Measurements from ENCODE around the gene C2orf68. TPM values are rescaled to one million over a fixed set of nuclear protein-coding genes. Genes with fewer than 3 reads are reported as not detected.
"Not testable (repeated sequence)": the region's sequence is repeated elsewhere in the genome, so short reads cannot be mapped to it uniquely, and the experiment has no call there.

The C2orf68 gene
- polyA plus RNA-seq, 1 donor (not counting 4 experiments of a cell fraction or from before 2014, with no cell fraction given), result 13.6 TPM

- H3K9me1 ChIP-seq (ENCODE audit: control insufficient read depth, extremely low read depth, insufficient read depth, low read length), result no peaks in the 10 kb centered on the region
- H3K9ac ChIP-seq (ENCODE audit: control insufficient read depth, extremely low read depth, insufficient read depth, low read length), result peak overlapping the region; percentile 89
- no peak for DNase-seq (ENCODE audit: low read depth, low spot score)
- peak overlapping the region; percentile 99 for H3K4me2 ChIP-seq (ENCODE audit: control insufficient read depth, extremely low read depth, insufficient read depth, low read depth, low read length)
- H3K79me2 ChIP-seq (ENCODE audit: control insufficient read depth, insufficient read depth, low read length), result peaks cover 23% of the 10 kb centered on the region
- H3K4me1 ChIP-seq (ENCODE audit: control insufficient read depth, extremely low read depth, insufficient read depth, low read length), result peaks cover 5% of the 10 kb centered on the region
- H4K20me1 ChIP-seq (ENCODE audit: control insufficient read depth, extremely low read depth, insufficient read depth, low read length), result no peaks in the 10 kb centered on the region
- H3K9me3 ChIP-seq (ENCODE audit: control insufficient read depth, low read depth, low read length), result no peaks in the 10 kb centered on the region
- H3K27me3 ChIP-seq (ENCODE audit: control insufficient read depth, extremely low read depth, insufficient read depth, low read length), result no peaks in the 10 kb centered on the region
- H3K4me3 ChIP-seq (ENCODE audit: control insufficient read depth in 2 of 3, extremely low read depth in 1 of 3, insufficient read depth in 2 of 3, low read depth in 1 of 3, low read length in 3 of 3), result peak overlapping the region; percentile 52 to 97 (median 95)
- H3K27ac ChIP-seq (ENCODE audit: control insufficient read depth, insufficient read depth, low read length), result peak overlapping the region; percentile 60
- H2AFZ ChIP-seq (ENCODE audit: control insufficient read depth, low read length), result peak overlapping the region; percentile 56
- TF ChIP-seq EZH2 (IDR thresholded peaks at IDR 0.05; ENCODE audit: low read length) (no peak), CTCF (optimal IDR thresholded peaks at IDR 0.05 in 1 of 3, IDR thresholded peaks at IDR 0.05 in 1 of 3, conservative IDR thresholded peaks at IDR 0.05 in 1 of 3; ENCODE audit: extremely low read depth in 1 of 3, insufficient read depth in 2 of 3, low read length in 3 of 3) (no peak)
- dilution Hi-C loops (cut with MboI; ENCODE audit: extremely low pct_ligation_motif_present, low sequenced_read_pairs), result no loop called here
- peaks cover 11 to 12% of the 10 kb centered on the region in 2 experiments for H3K36me3 ChIP-seq (ENCODE audit: control insufficient read depth in 2 of 2, extremely low read depth in 1 of 2, insufficient read depth in 2 of 2, low read length in 2 of 2)
- FAIRE-seq, result no peak
These were observed 51.0 kb downstream of the C2orf68 start for GRCh38 chr2:85560812-85561279.

- H3K9me3 ChIP-seq (ENCODE audit: control insufficient read depth, low read depth, low read length); H2AFZ ChIP-seq (ENCODE audit: control insufficient read depth, low read length); dilution Hi-C loops (cut with MboI; ENCODE audit: extremely low pct_ligation_motif_present, low sequenced_read_pairs); H3K4me1 ChIP-seq (ENCODE audit: control insufficient read depth, extremely low read depth, insufficient read depth, low read length); FAIRE-seq; H3K27ac ChIP-seq (ENCODE audit: control insufficient read depth, insufficient read depth, low read length); H3K27me3 ChIP-seq (ENCODE audit: control insufficient read depth, extremely low read depth, insufficient read depth, low read length); H3K9me1 ChIP-seq (ENCODE audit: control insufficient read depth, extremely low read depth, insufficient read depth, low read length); DNase-seq (ENCODE audit: low read depth, low spot score); H4K20me1 ChIP-seq (ENCODE audit: control insufficient read depth, extremely low read depth, insufficient read depth, low read length): not testable (repeated sequence)
- H3K36me3 ChIP-seq (ENCODE audit: control insufficient read depth in 2 of 2, extremely low read depth in 1 of 2, insufficient read depth in 2 of 2, low read length in 2 of 2), result peaks cover 11 to 13% of the 10 kb centered on the region in 2 experiments
- peak overlapping the region; percentile 89 for H3K9ac ChIP-seq (ENCODE audit: control insufficient read depth, extremely low read depth, insufficient read depth, low read length)
- H3K79me2 ChIP-seq (ENCODE audit: control insufficient read depth, insufficient read depth, low read length), result peaks cover 23% of the 10 kb centered on the region
- H3K4me3 ChIP-seq (ENCODE audit: control insufficient read depth in 2 of 3, extremely low read depth in 1 of 3, insufficient read depth in 2 of 3, low read depth in 1 of 3, low read length in 3 of 3), result peak overlapping the region; percentile 52 to 97 (median 95)
- peak overlapping the region; percentile 99 for H3K4me2 ChIP-seq (ENCODE audit: control insufficient read depth, extremely low read depth, insufficient read depth, low read depth, low read length)
These were observed 51.5 kb downstream of the C2orf68 start for GRCh38 chr2:85560403-85560726.

- dilution Hi-C loops (cut with MboI; ENCODE audit: extremely low pct_ligation_motif_present, low sequenced_read_pairs), result no loop called here
- H3K4me2 ChIP-seq (ENCODE audit: control insufficient read depth, extremely low read depth, insufficient read depth, low read depth, low read length), result no peak overlapping the region
- peaks cover 5% of the 10 kb centered on the region for H3K4me1 ChIP-seq (ENCODE audit: control insufficient read depth, extremely low read depth, insufficient read depth, low read length)
- H3K4me3 ChIP-seq (ENCODE audit: control insufficient read depth in 2 of 3, extremely low read depth in 1 of 3, insufficient read depth in 2 of 3, low read depth in 1 of 3, low read length in 3 of 3), result no peak overlapping the region
- no peak overlapping the region for H3K27ac ChIP-seq (ENCODE audit: control insufficient read depth, insufficient read depth, low read length)
- H4K20me1 ChIP-seq (ENCODE audit: control insufficient read depth, extremely low read depth, insufficient read depth, low read length), result no peaks in the 10 kb centered on the region
- no peak for TF ChIP-seq CTCF (optimal IDR thresholded peaks at IDR 0.05 in 1 of 3, IDR thresholded peaks at IDR 0.05 in 1 of 3, conservative IDR thresholded peaks at IDR 0.05 in 1 of 3; ENCODE audit: extremely low read depth in 1 of 3, insufficient read depth in 2 of 3, low read length in 3 of 3)
- no peak for TF ChIP-seq EZH2 (IDR thresholded peaks at IDR 0.05; ENCODE audit: low read length)
- no peak overlapping the region for H2AFZ ChIP-seq (ENCODE audit: control insufficient read depth, low read length)
- H3K9me1 ChIP-seq (ENCODE audit: control insufficient read depth, extremely low read depth, insufficient read depth, low read length), result no peaks in the 10 kb centered on the region
- H3K36me3 ChIP-seq (ENCODE audit: control insufficient read depth in 2 of 2, extremely low read depth in 1 of 2, insufficient read depth in 2 of 2, low read length in 2 of 2), result peaks cover 16 to 22% of the 10 kb centered on the region in 2 experiments
- H3K9me3 ChIP-seq (ENCODE audit: control insufficient read depth, low read depth, low read length), result no peaks in the 10 kb centered on the region
- H3K27me3 ChIP-seq (ENCODE audit: control insufficient read depth, extremely low read depth, insufficient read depth, low read length), result no peaks in the 10 kb centered on the region
- peaks cover 23% of the 10 kb centered on the region for H3K79me2 ChIP-seq (ENCODE audit: control insufficient read depth, insufficient read depth, low read length)
- DNase-seq (ENCODE audit: low read depth, low spot score), result no peak
- no peak for FAIRE-seq
- H3K9ac ChIP-seq (ENCODE audit: control insufficient read depth, extremely low read depth, insufficient read depth, low read length), result no peak overlapping the region
These were observed 53.7 kb downstream of the C2orf68 start for GRCh38 chr2:85558160-85558559.

Measured in keratinocyte (primary cell).